Stimulated activated CD4-positive, alpha-beta T cell treated with anti-CD3 and anti-CD28 coated beads, Interleukin-1b, Interleukin-23, amount 100 ng/mL, for 1 hour (primary cell): ENCODE measurements around the gene COL23A1.
A peak's percentile ranks its signal among the peaks of the same experiment; 100 is the strongest.

Experiments
- DNase-seq, 2 donors: peaks; one replicate each; pipeline ENCODE4 v3.0.0-alpha.2; 2020; ENCODE audit warnings: low read depth in 2 of 2

COL23A1 gene

DNA sequence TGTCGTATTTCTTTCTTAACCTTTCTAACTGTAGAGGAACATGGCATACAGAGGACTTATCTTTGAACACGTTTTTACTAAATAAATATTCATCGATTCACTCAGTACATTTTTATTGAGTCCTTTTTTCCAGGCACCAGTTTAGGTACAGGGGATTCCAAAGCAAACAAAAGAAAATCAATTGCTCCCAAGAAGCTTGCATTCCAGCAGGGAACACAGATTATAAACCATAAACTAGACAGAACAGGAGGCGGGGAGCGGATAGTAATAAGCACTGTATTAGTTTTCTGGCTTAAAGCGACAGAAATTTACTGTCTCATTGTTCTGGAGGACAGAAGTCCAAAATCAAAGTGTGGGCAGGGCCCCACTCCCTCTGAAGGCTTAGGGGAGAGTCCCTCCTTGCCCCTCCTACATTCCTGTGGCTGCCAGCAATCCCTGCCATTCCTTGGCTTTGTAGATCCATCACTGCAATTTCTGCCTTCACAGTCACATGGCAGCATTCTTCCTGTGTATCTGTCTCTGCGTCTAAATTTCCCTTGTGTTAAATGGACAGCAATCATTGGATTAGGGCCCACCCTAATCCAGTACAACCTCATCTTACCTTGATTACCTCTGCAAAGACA lies 115.5 kb downstream of the COL23A1 start:
- no peak for DNase-seq

DNA sequence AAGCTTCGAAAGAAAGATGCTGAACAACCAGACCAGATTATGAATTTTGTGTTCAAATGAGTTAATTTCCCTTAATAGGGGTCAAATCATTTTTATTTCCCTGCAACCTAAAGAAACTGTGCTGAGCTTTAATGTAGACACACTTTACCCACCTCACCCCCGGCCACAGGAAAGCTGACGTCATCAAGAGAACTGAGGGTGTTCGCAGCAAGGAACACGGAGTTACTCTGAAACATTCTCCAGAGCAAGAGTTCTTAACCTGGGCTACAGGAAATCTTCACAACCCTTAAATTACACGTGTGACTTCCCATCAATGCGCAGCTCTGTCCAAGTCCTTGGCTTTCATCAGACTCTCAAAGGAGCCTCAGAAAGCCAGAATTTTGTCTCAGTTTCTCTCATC lies 116.3 kb downstream of the COL23A1 start:
- DNase-seq, result no peak

DNA sequence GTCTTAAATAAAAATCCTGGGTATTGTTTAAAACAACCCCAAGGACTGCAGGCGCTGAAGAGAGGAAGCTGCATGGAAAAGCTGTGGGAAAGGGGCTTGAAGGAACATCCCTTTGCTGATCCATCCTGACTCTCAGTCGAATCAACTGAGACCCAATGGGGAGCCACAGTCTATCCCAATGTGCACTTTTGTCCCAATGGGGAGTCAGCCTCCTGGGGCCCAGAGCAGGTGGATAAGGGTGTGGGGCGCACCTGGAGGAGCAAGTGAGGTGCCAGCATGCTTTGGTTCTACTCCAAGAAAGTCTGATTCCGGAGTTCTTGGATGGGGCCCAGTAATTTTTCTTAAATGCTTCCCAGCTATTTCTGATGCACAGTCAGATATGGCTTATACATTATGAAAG lies 118.1 kb downstream of the COL23A1 start:
- DNase-seq, result no peak

DNA sequence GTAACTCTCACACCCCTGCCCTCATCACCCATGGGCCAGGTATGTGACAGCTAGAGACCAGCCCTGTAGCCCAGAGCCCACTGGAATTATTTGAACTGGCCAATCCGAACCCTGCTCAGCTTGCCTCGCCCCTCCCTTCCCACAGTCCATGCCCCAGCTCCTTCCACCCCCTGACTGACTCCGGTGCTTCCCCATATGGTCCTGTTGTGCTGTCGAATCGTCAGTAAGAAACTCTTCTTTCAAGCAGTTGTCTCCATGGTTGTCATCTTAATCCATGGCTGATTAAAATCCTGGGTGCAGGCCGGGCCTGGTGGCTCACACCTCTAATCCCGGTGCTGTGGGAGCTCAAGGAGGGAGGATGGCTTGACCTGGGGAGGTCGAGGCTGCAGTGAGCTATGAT lies 118.5 kb downstream of the COL23A1 start:
- DNase-seq, result no peak

DNA sequence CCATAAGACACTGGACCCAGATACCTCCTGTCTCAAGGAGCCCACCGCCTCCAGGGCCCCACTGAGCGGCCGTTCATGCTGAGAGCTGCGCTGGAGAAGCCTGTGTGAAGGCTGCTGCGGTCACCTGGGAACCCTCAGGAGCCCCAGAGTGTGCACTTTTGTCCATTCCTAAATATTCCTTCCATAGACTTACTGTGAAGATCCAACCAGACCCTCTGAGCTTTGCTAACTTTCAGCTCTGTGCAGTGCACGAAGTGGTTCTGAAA lies 119.5 kb downstream of the COL23A1 start:
- no peak for DNase-seq

DNA sequence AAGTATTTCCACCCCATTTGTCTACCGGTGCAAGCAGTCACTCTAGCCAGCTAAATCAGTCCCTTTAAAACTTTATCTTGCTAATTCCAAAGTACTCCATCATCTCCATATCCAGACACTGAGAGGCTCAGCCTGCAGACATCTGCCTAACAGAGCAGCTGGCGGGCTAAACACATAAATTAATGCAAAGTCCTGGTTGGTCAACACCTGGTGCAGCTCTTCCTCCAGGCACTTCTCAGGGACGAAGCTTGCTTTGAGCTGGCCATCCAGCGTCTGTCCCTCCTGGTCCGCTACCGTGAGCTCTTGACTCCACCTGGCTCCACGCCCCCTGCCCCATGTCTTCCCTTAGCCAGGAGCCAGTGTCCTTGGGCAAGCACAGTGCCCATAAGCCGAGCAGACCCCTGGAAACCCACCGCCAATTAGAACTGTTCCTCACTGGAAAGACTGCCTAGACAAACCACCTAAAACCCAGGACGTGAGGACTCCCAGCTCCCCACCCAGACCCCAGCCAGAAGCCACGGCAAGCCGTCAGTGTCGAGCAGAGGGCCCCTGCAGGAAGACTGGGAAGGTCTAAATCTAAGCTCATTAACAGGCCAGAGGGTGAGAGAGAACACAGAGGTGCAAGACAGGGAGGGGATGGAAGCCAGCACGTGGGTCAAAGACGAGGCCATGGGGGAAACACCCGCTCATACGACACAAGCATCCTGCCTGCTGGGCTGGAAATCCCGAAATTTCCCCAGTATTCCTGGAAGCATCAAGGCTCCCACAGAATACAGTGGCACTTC lies 120.0 kb downstream of the COL23A1 start:
- no peak for DNase-seq

DNA sequence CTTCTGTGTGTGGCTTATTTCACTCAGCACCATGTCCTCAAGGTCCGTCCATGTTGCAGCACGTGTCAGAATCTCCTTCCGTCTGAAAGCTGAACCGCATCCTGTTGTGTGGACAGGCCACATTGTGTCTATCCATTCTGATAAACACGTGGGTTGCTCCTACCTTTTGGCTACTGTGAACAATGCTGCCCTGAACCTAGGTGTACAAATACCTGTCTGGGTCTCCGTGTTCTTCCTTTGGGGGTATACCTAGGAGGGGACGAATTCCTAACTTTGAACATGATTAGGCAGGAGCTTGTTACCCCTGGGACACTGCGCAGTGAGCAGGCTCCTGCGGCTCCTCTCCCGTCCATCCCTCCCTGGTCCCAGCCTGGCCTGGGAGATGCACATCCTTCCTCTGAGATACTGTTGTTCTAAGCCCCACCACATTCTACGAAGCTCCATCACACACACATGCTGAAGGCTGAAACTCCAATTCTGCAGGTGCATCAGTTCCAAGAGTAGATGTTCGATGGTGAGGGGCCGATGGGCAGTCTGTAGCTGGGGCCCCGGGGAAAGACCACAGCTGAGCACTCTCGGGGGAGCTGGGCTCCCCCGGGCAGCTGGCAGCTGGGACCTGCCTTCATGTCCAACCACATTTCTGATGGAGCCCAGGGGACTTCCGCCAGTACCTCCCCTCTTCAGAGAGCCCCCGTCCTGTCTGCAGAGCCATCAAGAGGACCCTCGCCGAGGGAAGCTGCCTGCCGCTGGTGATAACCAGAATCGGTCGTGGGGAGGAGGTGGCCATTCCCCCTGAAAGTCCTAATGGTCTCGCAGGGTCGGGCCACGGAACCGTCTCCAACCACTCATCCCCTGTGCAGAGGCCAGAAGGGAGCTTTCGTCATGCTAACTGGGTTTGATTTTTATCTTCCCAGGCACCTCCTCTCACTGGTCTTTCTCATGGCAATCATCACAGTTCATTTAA lies 120.9 kb downstream of the COL23A1 start:
- DNase-seq, result no peak

DNA sequence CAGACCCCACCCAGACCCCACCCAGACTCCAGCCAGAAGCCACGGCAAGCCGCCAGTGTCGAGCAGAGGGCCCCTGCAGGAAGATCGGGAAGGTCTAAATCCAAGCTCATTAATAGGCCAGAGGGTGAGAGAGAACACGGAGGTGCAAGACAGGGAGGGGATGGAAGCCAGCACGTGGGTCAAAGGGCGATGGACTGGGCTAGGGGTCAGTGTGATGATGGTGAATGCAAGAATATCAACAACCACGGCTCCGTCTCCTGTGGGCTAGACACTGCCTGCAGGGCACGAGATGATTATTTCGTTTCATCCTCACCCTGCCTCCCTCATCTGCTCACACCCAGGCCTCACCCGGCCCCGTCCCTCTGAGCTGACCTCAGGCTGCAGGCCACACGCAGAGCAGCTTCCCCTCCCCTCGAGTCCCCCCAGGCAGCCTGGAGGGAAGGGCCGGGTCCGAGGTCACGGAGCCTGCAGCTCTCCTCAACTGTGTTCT lies 122.0 kb downstream of the COL23A1 start:
- no peak for DNase-seq

DNA sequence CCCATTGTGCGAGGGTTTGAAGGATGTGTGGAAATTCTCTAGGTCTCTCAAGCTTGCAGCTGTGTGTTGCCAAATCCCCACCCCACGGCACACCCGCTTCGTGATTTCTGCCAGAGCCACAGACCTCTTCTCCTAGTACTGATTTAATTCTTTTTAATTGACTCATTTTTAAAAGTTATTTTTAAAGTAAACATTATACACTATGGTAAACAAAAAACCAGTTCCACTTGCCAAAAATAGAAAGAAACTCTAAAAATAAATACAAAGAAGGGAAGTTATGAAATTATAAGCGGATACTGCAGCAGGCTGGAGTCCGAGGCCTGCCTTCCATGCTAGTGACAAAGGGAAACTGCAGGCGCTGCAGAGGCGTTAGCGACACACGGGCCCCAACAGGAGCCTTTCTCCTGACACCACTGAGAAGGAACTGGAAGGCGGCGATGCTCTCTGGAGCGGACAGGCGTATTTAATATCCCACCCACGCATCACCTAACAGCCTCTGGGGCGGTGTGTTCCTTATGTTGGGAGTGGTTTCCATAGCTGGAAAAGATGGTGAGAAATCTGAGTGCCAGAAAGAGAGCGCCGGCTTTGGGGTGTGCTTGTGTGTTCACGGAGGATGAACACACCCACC lies 122.5 kb downstream of the COL23A1 start:
- no peak for DNase-seq

DNA sequence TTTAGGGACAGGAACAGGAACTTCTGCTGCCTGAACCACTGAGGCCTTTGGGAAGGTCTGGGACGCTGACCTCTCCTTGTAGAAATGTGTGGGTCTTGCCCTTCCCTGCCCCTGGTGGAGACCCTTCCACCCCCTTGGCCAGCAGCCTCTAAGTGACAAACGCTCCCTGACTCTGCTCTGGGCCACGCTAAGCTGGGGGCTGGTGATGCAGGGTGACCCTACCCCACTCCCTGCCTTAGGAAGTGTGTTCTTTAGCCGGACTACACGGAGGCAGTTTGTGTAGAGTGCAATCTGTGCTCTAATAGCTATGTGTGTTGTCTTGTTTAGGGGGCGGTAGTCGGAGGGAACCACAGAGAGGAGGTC lies 123.0 kb downstream of the COL23A1 start:
- DNase-seq, result no peak

DNA sequence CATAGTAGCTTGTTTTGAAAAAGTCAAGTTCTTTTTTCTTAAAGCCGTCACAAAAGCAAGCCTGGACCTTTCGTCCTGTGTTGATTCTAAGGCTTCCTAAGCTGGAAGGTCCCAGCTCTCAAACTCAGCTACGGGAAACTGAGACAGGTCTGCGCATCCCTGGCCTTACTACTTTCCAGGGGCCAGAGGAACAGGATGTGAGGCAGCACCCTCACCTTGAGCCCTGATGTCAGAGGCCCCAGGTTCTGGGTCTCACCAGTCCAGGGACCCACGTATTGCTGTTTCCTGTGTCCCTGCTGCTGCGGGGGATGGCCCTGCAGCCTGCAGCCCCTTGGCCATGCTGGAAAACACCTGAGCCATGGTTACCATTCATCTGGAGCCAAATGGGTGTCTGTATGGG lies 123.9 kb downstream of the COL23A1 start:
- DNase-seq, result no peak

DNA sequence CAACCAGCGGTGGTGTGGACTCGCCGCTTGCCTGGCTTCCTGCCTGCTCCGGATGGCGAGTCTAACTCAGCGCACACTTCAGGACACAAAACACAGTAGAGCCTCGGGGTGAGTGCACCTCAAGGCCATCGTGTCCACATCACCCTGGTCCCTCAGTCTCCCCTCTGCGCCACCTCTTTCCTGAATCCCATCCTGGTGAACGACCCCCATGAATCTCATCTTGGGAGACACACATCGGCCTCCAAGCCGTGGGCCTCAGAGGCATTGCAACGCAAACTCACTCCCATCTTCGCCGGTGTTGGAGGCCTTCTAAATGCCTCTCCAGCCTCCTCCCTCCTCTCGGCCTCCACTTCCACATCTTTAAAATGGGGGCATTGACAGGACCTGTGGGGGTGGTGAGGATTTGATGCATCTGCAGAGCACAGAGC lies 124.3 kb downstream of the COL23A1 start:
- DNase-seq, result no peak

DNA sequence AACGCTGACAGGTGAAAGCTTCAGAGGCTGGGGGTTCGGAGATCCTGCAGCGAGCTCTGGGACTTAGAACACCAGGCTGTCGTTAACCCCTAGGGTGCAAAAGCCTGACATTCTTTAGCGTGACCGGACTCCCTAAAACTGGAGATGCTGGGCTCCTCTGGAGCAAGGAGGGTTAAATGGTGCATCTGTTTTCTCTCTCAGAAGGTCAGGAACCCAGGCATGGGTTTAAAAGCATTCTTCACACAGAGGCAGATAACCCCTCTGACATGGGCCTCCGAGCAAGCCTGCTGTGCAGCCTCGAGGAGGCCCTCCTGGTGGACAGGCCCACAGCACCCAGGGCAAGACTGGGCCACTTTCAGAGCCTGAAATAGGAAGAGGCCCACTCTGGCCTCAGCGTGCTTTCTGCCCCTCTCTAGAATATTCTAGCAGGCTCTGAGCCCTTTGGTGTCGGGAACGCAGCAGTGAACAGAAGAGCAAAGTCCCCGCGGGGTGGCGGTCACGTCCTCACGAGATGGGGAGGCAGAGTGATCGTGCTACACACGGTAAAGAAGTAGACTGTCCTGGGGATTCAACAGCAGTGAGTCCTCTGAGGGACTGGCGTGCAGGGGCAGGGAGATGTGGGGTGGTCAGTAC lies 124.8 kb downstream of the COL23A1 start:
- no peak for DNase-seq

DNA sequence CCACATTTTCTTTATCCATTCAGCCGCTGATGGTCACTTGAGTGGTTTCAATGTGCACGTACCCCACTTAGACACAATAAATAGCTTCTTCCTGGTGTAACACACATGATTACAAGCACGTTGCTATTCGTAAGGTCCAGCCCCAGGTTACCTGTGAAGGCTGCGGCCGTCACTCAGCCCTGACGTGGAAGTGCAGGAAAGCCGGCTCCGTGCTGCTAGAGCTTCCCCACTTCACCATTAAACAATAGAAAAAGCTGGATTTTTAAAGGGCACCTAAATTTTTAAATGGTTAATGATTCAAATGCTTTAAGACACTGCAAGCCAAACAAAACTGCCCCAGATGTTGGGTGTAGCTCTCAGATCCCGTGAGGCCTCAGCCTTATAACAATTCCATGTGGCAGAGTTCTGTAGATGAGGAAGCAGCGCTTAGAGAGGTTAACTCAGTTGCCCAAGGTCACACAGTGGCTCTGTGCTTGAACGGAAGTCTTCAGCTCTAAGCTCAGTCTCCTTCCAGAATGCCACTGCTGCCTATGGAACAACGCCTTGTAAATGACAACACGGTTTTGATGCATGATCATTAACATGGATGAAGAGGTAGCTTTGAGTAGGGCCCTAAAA lies 125.7 kb downstream of the COL23A1 start:
- DNase-seq, result no peak

DNA sequence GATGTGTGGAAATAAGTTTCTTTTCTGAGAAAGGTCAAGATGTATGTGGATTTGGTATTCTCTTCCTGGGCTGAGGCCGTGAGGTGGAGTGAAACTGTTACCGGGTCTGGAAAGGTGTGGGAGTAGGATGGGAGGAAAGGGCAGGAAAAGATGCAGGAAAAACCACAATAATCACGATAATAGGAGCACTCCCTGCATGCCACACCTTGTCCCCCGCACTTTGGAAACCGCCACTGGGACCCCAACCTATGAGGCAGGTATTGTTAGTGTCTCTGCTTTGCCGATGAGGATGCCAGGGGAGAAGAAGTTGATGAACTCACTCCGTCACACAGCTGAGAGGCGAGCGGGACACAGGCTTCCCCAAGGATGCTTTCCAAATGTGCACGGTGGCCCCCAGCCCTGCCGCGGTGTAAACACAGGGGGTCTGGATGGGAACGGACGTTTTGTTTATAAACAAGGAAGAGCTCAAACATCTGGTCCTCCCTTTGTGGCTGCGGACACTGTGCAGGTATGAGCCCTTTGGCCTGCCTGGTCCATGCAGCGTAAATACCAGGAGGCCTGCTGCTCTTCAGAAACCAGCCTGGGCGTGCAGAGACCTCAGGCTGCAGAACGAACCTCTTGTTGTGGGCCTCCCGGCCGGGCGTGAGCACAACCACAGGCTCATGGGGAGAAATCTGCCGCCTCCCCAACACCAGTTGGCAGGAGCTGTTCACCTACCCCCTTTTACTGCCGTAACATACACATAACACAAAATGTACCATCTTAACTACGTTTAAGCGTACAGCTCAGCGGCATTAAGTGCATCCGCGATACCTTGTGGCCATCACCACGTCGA lies 126.7 kb downstream of the COL23A1 start:
- DNase-seq, result no peak

DNA sequence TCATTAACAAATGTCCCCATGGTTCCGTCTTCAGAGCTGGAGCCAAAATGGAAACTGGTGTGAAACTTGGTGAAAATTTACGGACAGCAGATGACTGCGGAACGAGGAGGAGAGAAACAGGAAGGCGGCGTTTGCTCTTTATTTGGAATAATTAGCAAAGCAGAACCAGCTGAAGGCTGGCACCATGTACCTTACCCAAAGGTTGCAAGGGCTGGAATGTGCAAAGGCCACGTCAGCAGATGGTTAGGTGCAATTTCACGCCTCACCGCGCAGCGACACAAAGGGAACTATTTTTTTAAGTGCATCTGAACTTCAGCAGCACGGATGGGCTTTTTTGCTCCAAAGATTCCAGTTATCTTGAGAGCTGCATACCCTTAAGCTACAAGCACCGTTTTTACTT lies 127.4 kb downstream of the COL23A1 start:
- no peak for DNase-seq

DNA sequence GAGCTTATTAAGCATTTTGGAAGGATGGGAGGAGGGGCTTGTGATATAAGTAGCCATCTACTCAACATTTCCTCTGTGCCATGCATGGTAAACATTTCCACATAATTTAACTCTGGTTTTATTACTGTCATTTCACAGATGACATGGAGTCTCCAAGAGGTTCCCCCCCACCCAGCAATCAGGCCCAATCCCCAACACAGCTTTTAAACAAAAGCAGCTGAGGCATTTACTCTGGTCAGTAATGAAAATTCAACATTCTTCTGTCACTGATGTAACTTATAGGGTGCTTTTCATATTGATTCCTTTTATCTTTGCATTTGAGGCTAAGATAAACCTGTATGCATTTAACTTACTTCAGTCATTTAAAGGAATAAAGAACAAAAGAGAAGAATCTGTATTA lies 128.1 kb downstream of the COL23A1 start:
- no peak for DNase-seq

DNA sequence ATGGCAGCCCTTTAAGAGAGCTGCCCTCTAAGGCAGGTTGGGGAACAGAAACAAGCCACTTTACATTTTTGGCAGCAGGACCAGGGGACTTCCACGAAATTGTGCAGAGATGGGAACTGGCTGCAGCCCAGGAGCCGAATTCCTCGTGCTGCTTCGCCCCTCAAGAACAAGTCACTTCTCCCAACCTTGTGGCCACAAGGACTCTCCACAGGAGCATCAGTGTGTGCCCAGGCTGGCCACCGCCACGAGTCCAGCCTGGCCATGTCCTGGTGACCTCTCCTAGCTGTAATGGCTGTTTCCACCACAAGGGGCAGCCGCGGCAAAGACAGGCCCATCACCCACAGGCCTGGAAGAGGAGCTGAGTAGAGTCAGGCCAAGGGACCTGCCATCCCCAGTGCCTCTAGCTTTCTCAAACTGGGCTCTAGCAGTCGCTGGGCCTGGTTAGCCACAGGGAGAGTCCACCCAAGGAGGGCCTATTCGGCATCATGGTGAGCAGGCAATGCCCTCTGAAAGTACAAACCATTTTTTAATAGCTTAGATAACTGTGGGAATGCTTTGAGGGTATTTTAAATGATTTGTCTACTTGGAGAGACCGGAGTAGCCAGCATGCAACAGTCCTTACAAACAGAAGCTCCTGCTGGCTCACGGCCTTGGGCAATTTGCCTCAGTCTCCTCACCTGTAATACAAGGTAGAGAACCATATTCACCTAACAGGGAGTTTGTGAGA lies 129.0 kb downstream of the COL23A1 start:
- peak in 1 of 2 donors; percentile 23 for DNase-seq

DNA sequence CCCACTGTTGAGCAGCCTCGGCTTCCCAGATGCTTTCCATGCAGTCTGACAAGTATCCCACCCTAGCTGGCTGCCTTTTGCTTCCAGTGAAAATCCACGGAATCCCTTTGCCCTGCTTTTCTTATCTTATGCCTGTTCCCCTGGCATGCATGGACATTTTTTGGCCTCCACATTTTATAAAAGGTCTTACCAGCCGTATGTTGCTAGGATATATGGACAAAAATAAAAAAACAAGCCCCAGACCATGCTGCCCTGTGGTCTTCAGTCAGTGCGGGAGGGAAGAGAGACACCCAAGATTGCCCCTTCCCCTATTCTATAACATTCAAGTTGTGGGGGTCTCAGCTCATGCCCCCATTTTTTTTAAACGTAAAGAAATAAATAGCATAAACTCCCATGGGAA lies 129.6 kb downstream of the COL23A1 start:
- DNase-seq, result no peak

DNA sequence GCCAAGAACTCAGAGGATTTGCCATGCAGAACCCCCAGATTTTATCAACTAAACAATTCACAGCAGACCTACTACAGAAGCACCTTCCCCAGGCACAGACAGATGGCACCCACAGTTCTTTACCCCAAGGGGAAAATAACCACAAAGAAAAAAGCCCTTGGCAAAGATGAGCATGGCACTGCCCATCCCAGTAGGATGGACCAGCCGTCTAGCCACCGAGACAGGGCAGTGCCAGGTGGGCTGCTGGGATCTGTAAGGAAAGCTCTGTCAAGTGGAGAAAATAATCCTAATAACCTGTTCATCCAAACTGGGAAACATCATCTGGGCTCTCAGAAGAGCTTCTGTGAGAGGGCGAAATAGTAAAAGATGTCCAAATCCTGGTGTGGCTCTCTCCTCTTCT lies 130.0 kb downstream of the COL23A1 start:
- DNase-seq, result no peak
